KMS-11 (cell line): Measurements from ENCODE around the gene HRH3.

Experiments
- H2AFZ ChIP-seq: fragments of 200-600 bp; sonication (generic); 2 replicates; pipeline ENCODE4 v1.6.1; 2016; ENCODE audit warnings: antibody characterized with exemption, mixed run types, low read depth
- H3K27ac ChIP-seq: fragments of 200-600 bp; sonication (generic); 2 replicates; pipeline ENCODE4 v1.6.1; 2016; ENCODE audit warnings: mild to moderate bottlenecking, mixed run types
- H3K27me3 ChIP-seq: fragments of 200-600 bp; sonication (generic); 2 replicates; pipeline ENCODE4 v1.6.1; 2017; ENCODE audit warnings: mild to moderate bottlenecking, low read depth, mixed run types, moderate library complexity; ENCODE audit not compliant: insufficient read depth
- H3K36me3 ChIP-seq: fragments of 200-600 bp; sonication (generic); 2 replicates; pipeline ENCODE4 v1.6.1; 2017; ENCODE audit warnings: mild to moderate bottlenecking, mixed run types; ENCODE audit not compliant: insufficient read depth
- H3K4me1 ChIP-seq: fragments of 200-600 bp; sonication (generic); 2 replicates; pipeline ENCODE4 v1.6.1; 2016; ENCODE audit warnings: mild to moderate bottlenecking, low read depth, mixed run types; ENCODE audit not compliant: poor library complexity, severe bottlenecking
- H3K4me2 ChIP-seq: fragments of 200-600 bp; sonication (generic); 2 replicates; pipeline ENCODE4 v1.7.0; 2016; ENCODE audit warnings: mild to moderate bottlenecking, mixed run types
- H3K4me3 ChIP-seq: fragments of 200-600 bp; sonication (generic); IDR thresholded peaks from 2 replicates; pipeline ENCODE4 v1.6.1; 2017; ENCODE audit warnings: low read depth, low read length, mixed read lengths; ENCODE audit not compliant: insufficient read depth
- H3K79me2 ChIP-seq: fragments of 200-600 bp; sonication (generic); 2 replicates; pipeline ENCODE4 v1.6.1; 2016; ENCODE audit warnings: low read depth, mixed run types; ENCODE audit not compliant: insufficient read depth
- H3K9ac ChIP-seq: fragments of 200-600 bp; sonication (generic); 2 replicates; pipeline ENCODE4 v1.6.1; 2016; ENCODE audit warnings: mild to moderate bottlenecking, mixed run types
- H4K20me1 ChIP-seq: fragments of 200-600 bp; sonication (generic); 2 replicates; pipeline ENCODE4 v1.6.1; 2016; ENCODE audit warnings: mild to moderate bottlenecking, mixed run types; ENCODE audit not compliant: insufficient read depth
- CTCF ChIP-seq: fragments of 200-600 bp; sonication (generic); conservative IDR thresholded peaks from 2 replicates; pipeline ENCODE4 v1.6.1; 2017; ENCODE audit warnings: low read depth, mild to moderate bottlenecking, antibody characterized with exemption, low read length, moderate library complexity, mixed read lengths

Gene HRH3

GRCh38 chr20:62232770-62233645, 12.9 kb upstream of the HRH3 start:
- Histone ChIP-seq H3K79me2 (no peaks in the 10 kb centered on the region), H3K9ac (no peak overlapping the region), H3K4me1 (peaks cover 3% of the 10 kb centered on the region), H3K4me3 (no peak overlapping the region), H3K4me2 (no peak overlapping the region), H3K27ac (no peak overlapping the region), H3K36me3 (no peaks in the 10 kb centered on the region), H3K27me3 (peaks cover 69% of the 10 kb centered on the region), H2AFZ (no peak overlapping the region), H4K20me1 (no peaks in the 10 kb centered on the region)
- TF ChIP-seq CTCF: no peak

- Histone ChIP-seq H3K4me1 (no peaks in the 10 kb centered on the region), H3K4me3 (no peak overlapping the region), H3K79me2 (no peaks in the 10 kb centered on the region), H3K9ac (no peak overlapping the region), H4K20me1 (no peaks in the 10 kb centered on the region), H2AFZ (no peak overlapping the region), H3K27ac (no peak overlapping the region), H3K4me2 (no peak overlapping the region), H3K27me3 (peaks cover 77% of the 10 kb centered on the region), H3K36me3 (no peaks in the 10 kb centered on the region)
- TF ChIP-seq CTCF: no peak
Observed at GRCh38 chr20:62232194-62232593, 12.1 kb upstream of the HRH3 start.

GRCh38 chr20:62231292-62231691, 11.2 kb upstream of the HRH3 start:
- Histone ChIP-seq H3K27ac (no peak overlapping the region), H3K9ac (no peak overlapping the region), H3K4me1 (no peaks in the 10 kb centered on the region), H3K4me2 (no peak overlapping the region), H3K36me3 (no peaks in the 10 kb centered on the region), H3K4me3 (no peak overlapping the region), H2AFZ (no peak overlapping the region), H4K20me1 (no peaks in the 10 kb centered on the region), H3K79me2 (no peaks in the 10 kb centered on the region), H3K27me3 (peaks cover 84% of the 10 kb centered on the region)
- no peak for TF ChIP-seq CTCF

GRCh38 chr20:62230696-62231095, 10.6 kb upstream of the HRH3 start:
- no peaks in the 10 kb centered on the region for H3K79me2 ChIP-seq
- H3K9ac ChIP-seq: no peak overlapping the region
- no peak overlapping the region for H3K27ac ChIP-seq
- peaks cover 84% of the 10 kb centered on the region for H3K27me3 ChIP-seq
- no peaks in the 10 kb centered on the region for H3K4me1 ChIP-seq
- no peak for TF ChIP-seq CTCF
- H2AFZ ChIP-seq: no peak overlapping the region
- no peaks in the 10 kb centered on the region for H3K36me3 ChIP-seq
- no peak overlapping the region for H3K4me2 ChIP-seq
- no peak overlapping the region for H3K4me3 ChIP-seq
- H4K20me1 ChIP-seq: no peaks in the 10 kb centered on the region
